GM10266 (cell line): ENCODE data around the gene GPER1.

Source experiments
- DNase-seq: peaks from one replicate; pipeline ENCODE4 v3.0.0; 2012; ENCODE audit errors: extremely low spot score
- CTCF ChIP-seq: IDR thresholded peaks from 2 replicates; pipeline ENCODE4 v1.5.1; 2012; ENCODE audit warnings: mild to moderate bottlenecking, low read depth; ENCODE audit not compliant: control insufficient read depth, insufficient read depth; ENCODE audit errors: missing control alignments

Gene GPER1

GRCh38 chr7:1123715-1124114 is 35.8 kb downstream of the GPER1 start:
- DNase-seq = no peak
- TF ChIP-seq CTCF = no peak

- TF ChIP-seq CTCF = no peak
- DNase-seq = no peak
Measured at GRCh38 chr7:1124164-1124563, 36.3 kb downstream of the GPER1 start.

- DNase-seq = no peak
- TF ChIP-seq CTCF = no peak
Measured at GRCh38 chr7:1124816-1125602, 37.1 kb downstream of the GPER1 start.

- no peak for DNase-seq
- no peak for TF ChIP-seq CTCF
Measured at GRCh38 chr7:1125603-1125969, 37.7 kb downstream of the GPER1 start.

GRCh38 chr7:1127001-1127400 is 39.1 kb downstream of the GPER1 start:
- no peak for TF ChIP-seq CTCF
- no peak for DNase-seq

GRCh38 chr7:1129431-1129830 is 41.5 kb downstream of the GPER1 start:
- no peak for DNase-seq
- TF ChIP-seq CTCF = no peak
